OCI-LY7 (cell line): ENCODE results near the gene PDS5B. TPM values are rescaled to one million over a fixed set of nuclear protein-coding genes. Genes with fewer than 3 reads are reported as not detected.

Source experiments
- BruUV-seq: library from RNA; stranded (reverse); fragments of 400-500 nt; replicated peaks from 2 replicates; lab custom pipeline; 2021; lab: Mats Ljungman, UMichigan
- CTCF ChIA-PET: fragments of 300-600 bp; sonication (Branson Sonifier 250); formaldehyde crosslinking; loops from one replicate; lab custom pipeline; 2022; ENCODE audit warnings: antibody characterized with exemption; ENCODE audit not compliant: unreplicated experiment; lab: Charles Lee
- POLR2A ChIA-PET: fragments of 300-600 bp; sonication (Branson Sonifier 250); formaldehyde crosslinking; loops from one replicate; lab custom pipeline; 2022; ENCODE audit warnings: antibody characterized with exemption; lab: Charles Lee
- DNase-seq: peaks from one replicate; pipeline ENCODE4 v3.0.0-alpha.2; 2015; ENCODE audit warnings: low spot score
- H2AFZ ChIP-seq: fragments of 200-600 bp; sonication (generic), shearing (Covaris generic); 2 replicates; pipeline ENCODE4 v1.6.1; 2014; ENCODE audit warnings: mild to moderate bottlenecking, antibody characterized with exemption, low read length, moderate library complexity
- H3K27ac ChIP-seq: fragments of 200-600 bp; sonication (generic); 2 replicates; pipeline ENCODE4 v1.5.1; 2014; ENCODE audit warnings: mixed run types, low read depth, mild to moderate bottlenecking, moderate library complexity, low read length, inconsistent platforms; ENCODE audit not compliant: poor library complexity, severe bottlenecking
- H3K36me3 ChIP-seq: fragments of 200-600 bp; sonication (generic); 2 replicates; pipeline ENCODE4 v1.6.1; 2014; ENCODE audit warnings: mild to moderate bottlenecking, antibody characterized with exemption, low read length, moderate library complexity, mixed read lengths; ENCODE audit not compliant: insufficient read depth
- H3K4me1 ChIP-seq: fragments of 200-600 bp; sonication (generic); 2 replicates; pipeline ENCODE4 v1.5.1; 2014; ENCODE audit warnings: mild to moderate bottlenecking, low read length; ENCODE audit not compliant: insufficient read depth, poor library complexity, severe bottlenecking
- H3K4me2 ChIP-seq: fragments of 200-600 bp; sonication (generic); 2 replicates; pipeline ENCODE4 v1.6.1; 2014; ENCODE audit warnings: mild to moderate bottlenecking, low read length
- H3K4me3 ChIP-seq: fragments of 200-600 bp; sonication (generic); 2 replicates; pipeline ENCODE4 v1.5.1; 2014; ENCODE audit warnings: mild to moderate bottlenecking, low read depth, low read length; ENCODE audit not compliant: poor library complexity, severe bottlenecking
- H3K79me2 ChIP-seq: fragments of 200-600 bp; sonication (generic); 2 replicates; pipeline ENCODE4 v1.6.1; 2016; ENCODE audit warnings: low read depth, mild to moderate bottlenecking, low read length, moderate library complexity, mixed read lengths; ENCODE audit not compliant: insufficient read depth
- H3K9me2 ChIP-seq: fragments of 200-600 bp; sonication (generic); 2 replicates; pipeline ENCODE4 v1.6.1; 2016; ENCODE audit warnings: mild to moderate bottlenecking, low read length, mixed read lengths; ENCODE audit not compliant: insufficient read depth
- H3K9me3 ChIP-seq: fragments of 200-600 bp; sonication (generic); 2 replicates; pipeline ENCODE4 v1.6.1; 2014; ENCODE audit warnings: mild to moderate bottlenecking, mixed run types, low read length, mixed read lengths
- H4K20me1 ChIP-seq: fragments of 200-600 bp; sonication (generic); 2 replicates; pipeline ENCODE4 v1.6.1; 2014; ENCODE audit warnings: mild to moderate bottlenecking, antibody characterized with exemption, low read length, moderate library complexity, mixed read lengths; ENCODE audit not compliant: insufficient read depth
- EZH2phosphoT487 ChIP-seq: fragments of 200-600 bp; sonication (generic); IDR thresholded peaks from 2 replicates; pipeline ENCODE4 v1.6.1; 2018; ENCODE audit warnings: low read depth, borderline replicate concordance, mild to moderate bottlenecking, mixed run types, antibody characterized with exemption, low read length, moderate library complexity, mixed read lengths
- intact Hi-C: fragments of 100-400 bp; cut with micrococcal nuclease; formaldehyde crosslinking; loops from one replicate; pipeline ENCODE4 v1.10.0; 2022; ENCODE audit not compliant: unreplicated experiment
- total RNA-seq, 2 experiments: library from RNA; depleted of rRNA in 1 of 2; stranded (reverse); fragments of >200 nt in 1 of 2; shearing (Covaris generic) in 1 of 2; gene quantifications; 2 replicates each; pipeline ENCODE4 v1.2.3, GENCODE V29; 2014 to 2022
- TF ChIP-seq, protein P1 (sequence below): fragments of 200-600 bp; sonication (generic); conservative IDR thresholded peaks from 2 replicates; pipeline ENCODE4 v1.5.1; 2014; ENCODE audit warnings: mild to moderate bottlenecking, antibody characterized with exemption, low read length, moderate library complexity, mixed read lengths

PDS5B gene
- total RNA-seq, 2 experiments from 2014 or later, result 34.1 to 70.4 TPM

DNA sequence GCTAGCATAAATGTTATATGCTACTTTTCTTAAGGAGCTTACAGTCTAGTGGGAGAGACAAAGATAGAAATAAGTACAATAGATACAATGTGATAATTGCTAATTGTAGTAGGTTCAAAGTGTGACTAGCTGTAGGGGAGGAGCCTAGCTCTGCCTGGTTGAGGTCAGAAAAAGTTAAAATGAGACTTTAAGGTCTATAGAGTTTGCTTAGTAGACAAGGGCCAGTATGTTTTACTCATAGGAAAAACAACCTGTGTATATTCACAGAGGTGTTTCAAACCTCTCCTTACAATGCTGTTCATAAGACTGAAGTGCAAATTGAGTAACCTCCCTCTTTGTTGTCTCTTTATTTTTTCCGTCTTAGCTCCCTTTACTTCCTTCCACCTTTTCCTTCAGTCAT is 56.1 kb downstream of the PDS5B start:
- Histone ChIP-seq H3K9me2 (no peaks in the 10 kb centered on the region), H3K9me3 (no peaks in the 10 kb centered on the region), H3K4me1 (peaks cover 63% of the 10 kb centered on the region), H2AFZ (no peak overlapping the region), H3K79me2 (peaks cover 100% of the 10 kb centered on the region), H4K20me1 (peaks cover 54% of the 10 kb centered on the region), H3K36me3 (no peaks in the 10 kb centered on the region), H3K4me3 (no peak overlapping the region), H3K27ac (no peak overlapping the region), H3K4me2 (peak overlapping the region; percentile 13; the same call in 1 of the 2 replicates)
- ChIA-PET POLR2A (interaction anchor here (0.6 to 2.1 kb wide), 10 partner anchors 9 to 323 kb away, joined by 3 to 12 read pairs (median 4); no protein-coding TSS in a partner anchor), CTCF (interaction anchor here (1.0 to 2.1 kb wide), 3 partner anchors 55 to 125 kb away, joined by 3 to 5 read pairs (median 3); partner anchors contain the start of gene PDS5B)
- no peak for DNase-seq
- intact Hi-C loops, result loop anchor here (10.0 kb wide), 2 partner anchors 328 to 902 kb away; partner anchors contain the start of genes BRCA2 and ZAR1L
- TF ChIP-seq EZH2phosphoT487, result no peak
- TF ChIP-seq, protein P1, sequence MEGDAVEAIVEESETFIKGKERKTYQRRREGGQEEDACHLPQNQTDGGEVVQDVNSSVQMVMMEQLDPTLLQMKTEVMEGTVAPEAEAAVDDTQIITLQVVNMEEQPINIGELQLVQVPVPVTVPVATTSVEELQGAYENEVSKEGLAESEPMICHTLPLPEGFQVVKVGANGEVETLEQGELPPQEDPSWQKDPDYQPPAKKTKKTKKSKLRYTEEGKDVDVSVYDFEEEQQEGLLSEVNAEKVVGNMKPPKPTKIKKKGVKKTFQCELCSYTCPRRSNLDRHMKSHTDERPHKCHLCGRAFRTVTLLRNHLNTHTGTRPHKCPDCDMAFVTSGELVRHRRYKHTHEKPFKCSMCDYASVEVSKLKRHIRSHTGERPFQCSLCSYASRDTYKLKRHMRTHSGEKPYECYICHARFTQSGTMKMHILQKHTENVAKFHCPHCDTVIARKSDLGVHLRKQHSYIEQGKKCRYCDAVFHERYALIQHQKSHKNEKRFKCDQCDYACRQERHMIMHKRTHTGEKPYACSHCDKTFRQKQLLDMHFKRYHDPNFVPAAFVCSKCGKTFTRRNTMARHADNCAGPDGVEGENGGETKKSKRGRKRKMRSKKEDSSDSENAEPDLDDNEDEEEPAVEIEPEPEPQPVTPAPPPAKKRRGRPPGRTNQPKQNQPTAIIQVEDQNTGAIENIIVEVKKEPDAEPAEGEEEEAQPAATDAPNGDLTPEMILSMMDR, result no peak
- BruUV-seq, result no TSS peak

DNA sequence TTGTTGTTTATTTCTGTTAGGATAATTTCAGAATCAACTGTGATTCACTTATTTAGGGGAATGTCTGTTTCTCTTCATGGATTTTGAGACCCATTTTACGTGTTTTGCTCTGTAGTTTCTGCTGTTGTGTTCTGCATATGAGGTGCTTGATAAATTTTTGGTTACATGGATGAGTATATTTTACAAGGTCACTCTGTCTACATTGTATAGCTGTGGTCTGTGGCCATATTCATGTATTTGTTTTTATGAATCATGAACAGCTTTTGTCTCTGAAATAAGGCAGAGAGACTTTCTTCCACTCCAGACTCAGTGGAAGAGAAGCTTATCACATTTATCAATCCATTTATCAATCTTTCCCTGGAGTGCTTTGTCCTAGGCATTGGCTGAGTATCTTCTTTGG is 56.6 kb downstream of the PDS5B start:
- Histone ChIP-seq H3K4me3 (no peak overlapping the region), H3K79me2 (peaks cover 100% of the 10 kb centered on the region), H4K20me1 (peaks cover 53% of the 10 kb centered on the region), H2AFZ (no peak overlapping the region), H3K9me3 (no peaks in the 10 kb centered on the region), H3K4me1 (peaks cover 69% of the 10 kb centered on the region), H3K9me2 (no peaks in the 10 kb centered on the region), H3K27ac (no peak overlapping the region), H3K36me3 (no peaks in the 10 kb centered on the region), H3K4me2 (peak overlapping the region; percentile 13; the same call in 1 of the 2 replicates)
- BruUV-seq, result no TSS peak
- ChIA-PET CTCF (interaction anchor here (1.0 to 2.1 kb wide), 3 partner anchors 55 to 124 kb away, joined by 3 to 5 read pairs (median 3); partner anchors contain the start of gene PDS5B), POLR2A (interaction anchor here (0.6 to 2.1 kb wide), 8 partner anchors 8 to 323 kb away, joined by 3 to 12 read pairs (median 4); no protein-coding TSS in a partner anchor)
- DNase-seq, result no peak
- intact Hi-C loops, result loop anchor here (10.0 kb wide), 2 partner anchors 328 to 902 kb away; partner anchors contain the start of genes BRCA2 and ZAR1L
- TF ChIP-seq, protein P1, result no peak
- TF ChIP-seq EZH2phosphoT487, result no peak

- Histone ChIP-seq H3K4me1 (peaks cover 66% of the 10 kb centered on the region), H3K9me2 (no peaks in the 10 kb centered on the region), H3K9me3 (no peaks in the 10 kb centered on the region), H3K79me2 (peaks cover 98% of the 10 kb centered on the region), H3K36me3 (no peaks in the 10 kb centered on the region; the same call in 1 of the 2 replicates), H2AFZ (no peak overlapping the region), H4K20me1 (peaks cover 47% of the 10 kb centered on the region), H3K27ac (no peak overlapping the region), H3K4me3 (no peak overlapping the region), H3K4me2 (peak overlapping the region; percentile 46)
- BruUV-seq, result no TSS peak
- ChIA-PET POLR2A (interaction anchor here (0.5 to 1.4 kb wide), 9 partner anchors 9 to 275 kb away, joined by 3 to 6 read pairs (median 4); no protein-coding TSS in a partner anchor), CTCF (interaction anchor here (0.5 to 0.7 kb wide), 2 partner anchors 60 to 615 kb away, joined by 3 read pairs; partner anchors contain the start of genes FRY and PDS5B)
- TF ChIP-seq, protein P1, result no peak
- no peak for TF ChIP-seq EZH2phosphoT487
- intact Hi-C loops, result loop anchor here (10.0 kb wide), 2 partner anchors 331 to 899 kb away; partner anchors contain the start of genes BRCA2 and ZAR1L
- peak; percentile 47 for DNase-seq
These were observed 59.6 kb downstream of the PDS5B start for GRCh38 chr13:32645854-32646253.
